Measurements from ENCODE around the gene ARF1. TPM values are rescaled to one million over a fixed set of nuclear protein-coding genes. Genes with fewer than 3 reads are reported as not detected.

The ARF1 gene
- total and polyA plus RNA-seq, 2 experiments from 2014 or later: 250 to 609 TPM

- Histone ChIP-seq H3K4me3 (peak overlapping the region; percentile 91), H2AFZ (peak overlapping the region; percentile 92), H3K27me3 (no peaks in the 10 kb centered on the region), H3K27ac (peak overlapping the region; percentile 93), H3K4me2 (peak overlapping the region; percentile 99), H3K9me2 (replicated peaks; ENCODE audit: insufficient read depth) (no peaks in the 10 kb centered on the region), H3K36me3 (replicated peaks; ENCODE audit: insufficient read depth, low read depth) (no peaks in the 10 kb centered on the region), H3K4me1 (ENCODE audit: insufficient read depth) (peaks cover 9% of the 10 kb centered on the region), H4K20me1 (ENCODE audit: insufficient read depth, poor library complexity, severe bottlenecking) (peaks cover 47% of the 10 kb centered on the region), H3K79me2 (peaks cover 48% of the 10 kb centered on the region), H3K9me3 (ENCODE audit: low read depth) (no peaks in the 10 kb centered on the region)
- DNase-seq (ENCODE audit: low spot score): peak; percentile 75
- TF ChIP-seq, protein P1, sequence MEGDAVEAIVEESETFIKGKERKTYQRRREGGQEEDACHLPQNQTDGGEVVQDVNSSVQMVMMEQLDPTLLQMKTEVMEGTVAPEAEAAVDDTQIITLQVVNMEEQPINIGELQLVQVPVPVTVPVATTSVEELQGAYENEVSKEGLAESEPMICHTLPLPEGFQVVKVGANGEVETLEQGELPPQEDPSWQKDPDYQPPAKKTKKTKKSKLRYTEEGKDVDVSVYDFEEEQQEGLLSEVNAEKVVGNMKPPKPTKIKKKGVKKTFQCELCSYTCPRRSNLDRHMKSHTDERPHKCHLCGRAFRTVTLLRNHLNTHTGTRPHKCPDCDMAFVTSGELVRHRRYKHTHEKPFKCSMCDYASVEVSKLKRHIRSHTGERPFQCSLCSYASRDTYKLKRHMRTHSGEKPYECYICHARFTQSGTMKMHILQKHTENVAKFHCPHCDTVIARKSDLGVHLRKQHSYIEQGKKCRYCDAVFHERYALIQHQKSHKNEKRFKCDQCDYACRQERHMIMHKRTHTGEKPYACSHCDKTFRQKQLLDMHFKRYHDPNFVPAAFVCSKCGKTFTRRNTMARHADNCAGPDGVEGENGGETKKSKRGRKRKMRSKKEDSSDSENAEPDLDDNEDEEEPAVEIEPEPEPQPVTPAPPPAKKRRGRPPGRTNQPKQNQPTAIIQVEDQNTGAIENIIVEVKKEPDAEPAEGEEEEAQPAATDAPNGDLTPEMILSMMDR (IDR thresholded peaks at IDR 0.05; ENCODE audit: poor library complexity): peak; percentile 36
- no peak for TF ChIP-seq EZH2phosphoT487 (IDR thresholded peaks at IDR 0.05; ENCODE audit: low read depth, severe bottlenecking, unreplicated experiment)
- TF ChIP-seq EZH2 (IDR thresholded peaks at IDR 0.05; ENCODE audit: borderline replicate concordance): no peak
- 12% methylated on average over 51 of the region's 73 CpGs for WGBS (ENCODE audit: low lambda C conversion rate, missing lambda C conversion rate)
These were observed 19.7 kb downstream of the ARF1 start for GRCh38 chr1:228101994-228102790.

DNA sequence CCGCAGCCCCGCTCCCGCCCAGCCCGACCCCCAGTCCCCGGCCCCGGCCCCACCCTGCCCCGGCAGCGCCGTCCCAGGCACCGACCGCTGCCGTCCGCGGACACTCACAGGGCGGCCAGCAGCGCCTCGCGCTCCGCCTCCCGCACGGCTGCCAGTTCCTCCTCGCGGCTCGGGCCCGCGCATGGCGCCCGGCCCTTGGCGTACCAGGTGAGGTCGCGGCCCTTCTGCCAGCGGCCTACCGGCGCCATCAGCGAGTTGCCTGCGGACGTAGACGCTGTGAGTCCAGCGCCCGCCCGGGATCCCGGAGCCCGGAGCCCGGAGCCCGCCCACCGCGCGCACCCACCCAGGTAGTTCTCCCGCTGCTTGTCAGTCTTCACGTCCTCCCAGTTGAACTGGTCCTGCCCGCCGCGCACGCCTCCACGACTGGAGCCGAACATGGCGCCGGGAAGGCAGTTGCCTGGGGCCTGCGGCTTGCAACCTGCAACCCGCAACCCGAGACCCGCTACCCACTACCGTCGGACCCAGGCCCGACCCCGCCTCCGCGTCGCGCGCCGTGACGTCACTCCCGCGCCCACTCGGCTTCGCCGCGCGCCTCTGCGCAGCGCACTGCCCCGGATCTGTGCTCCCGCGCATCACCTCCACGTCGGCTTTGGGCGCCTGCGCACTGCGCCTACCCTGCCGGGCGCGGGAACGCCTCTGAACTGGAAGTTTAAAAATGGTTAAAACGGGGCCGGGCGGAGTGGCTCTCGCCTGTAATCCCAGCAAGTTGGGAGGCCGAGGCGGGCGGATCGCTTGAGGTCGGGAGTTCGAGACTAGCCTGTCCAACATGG lies 20.5 kb downstream of the ARF1 start, which contains the start of gene C1orf35:
Gene C1orf35 (minus strand): TSS at position 535 of the 830 bp plus-strand sequence. CDS start 98 bp downstream, at position 437.
- WGBS (ENCODE audit: low lambda C conversion rate, missing lambda C conversion rate): under 1% methylated on average over 81 of the region's 104 CpGs
- H2AFZ ChIP-seq: peak within 1 kb of the TSS; percentile 92

GRCh38 chr1:228104526-228105269 lies 22.2 kb downstream of the ARF1 start:
- peaks cover 24% of the 10 kb centered on the region for H4K20me1 ChIP-seq (ENCODE audit: insufficient read depth, poor library complexity, severe bottlenecking)
- H3K36me3 ChIP-seq (replicated peaks; ENCODE audit: insufficient read depth, low read depth): no peaks in the 10 kb centered on the region
- H3K27ac ChIP-seq: no peak overlapping the region
- no peak overlapping the region for H3K4me3 ChIP-seq
- H3K9me2 ChIP-seq (replicated peaks; ENCODE audit: insufficient read depth): no peaks in the 10 kb centered on the region
- H3K27me3 ChIP-seq: no peaks in the 10 kb centered on the region
- peaks cover 38% of the 10 kb centered on the region for H3K79me2 ChIP-seq
- no peaks in the 10 kb centered on the region for H3K9me3 ChIP-seq (ENCODE audit: low read depth)
- no peak overlapping the region for H3K4me2 ChIP-seq
- 77% methylated on average over 7 of the region's 7 CpGs for WGBS (ENCODE audit: low lambda C conversion rate, missing lambda C conversion rate)
- H3K4me1 ChIP-seq (ENCODE audit: insufficient read depth): peaks cover 14% of the 10 kb centered on the region
- TF ChIP-seq EZH2 (IDR thresholded peaks at IDR 0.05; ENCODE audit: borderline replicate concordance) (no peak), EZH2phosphoT487 (IDR thresholded peaks at IDR 0.05; ENCODE audit: low read depth, severe bottlenecking, unreplicated experiment) (no peak)
- TF ChIP-seq, protein P1 (IDR thresholded peaks at IDR 0.05; ENCODE audit: poor library complexity): no peak
- no peak for DNase-seq (ENCODE audit: low spot score)
- H2AFZ ChIP-seq: no peak overlapping the region

More for the DNA sequence above, 20.5 kb downstream of the ARF1 start, which contains the start of gene C1orf35:
- Histone ChIP-seq H3K9me3 (ENCODE audit: low read depth) (no peaks in the 10 kb centered on the region), H3K9me2 (replicated peaks; ENCODE audit: insufficient read depth) (no peaks in the 10 kb centered on the region), H3K27me3 (no peaks in the 10 kb centered on the region), H3K27ac (peak within 1 kb of the TSS; percentile 93), H3K4me2 (peak within 1 kb of the TSS; percentile 99), H4K20me1 (ENCODE audit: insufficient read depth, poor library complexity, severe bottlenecking) (peaks cover 39% of the 10 kb centered on the region), H3K36me3 (replicated peaks; ENCODE audit: insufficient read depth, low read depth) (no peaks in the 10 kb centered on the region), H3K4me3 (peak within 1 kb of the TSS; percentile 91), H3K4me1 (ENCODE audit: insufficient read depth) (peaks cover 9% of the 10 kb centered on the region), H3K79me2 (peaks cover 43% of the 10 kb centered on the region)
- no peak for TF ChIP-seq EZH2 (IDR thresholded peaks at IDR 0.05; ENCODE audit: borderline replicate concordance)
- TF ChIP-seq, protein P1 (IDR thresholded peaks at IDR 0.05; ENCODE audit: poor library complexity): no peak
- TF ChIP-seq EZH2phosphoT487 (IDR thresholded peaks at IDR 0.05; ENCODE audit: low read depth, severe bottlenecking, unreplicated experiment): no peak
- DNase-seq (ENCODE audit: low spot score): peak; percentile 98
